Neural crest cell (in vitro differentiated cells): ENCODE results near the gene DAAM2. TPM values are rescaled to one million over a fixed set of nuclear protein-coding genes. Genes with fewer than 3 reads are reported as not detected.

ENCODE experiments used
- DNase-seq: peaks from one replicate; pipeline ENCODE4 v3.0.0; 2021; ENCODE audit warnings: low read depth, mixed read lengths, low spot score
- H3K27ac Mint-ChIP-seq: one replicate; pipeline ENCODE4 v1.8.0; 2021; ENCODE audit warnings: mild to moderate bottlenecking, mixed read lengths; ENCODE audit not compliant: unreplicated experiment
- H3K27me3 Mint-ChIP-seq: 2 replicates; pipeline ENCODE4 v1.8.0; 2021; ENCODE audit warnings: low read depth, mild to moderate bottlenecking, mixed read lengths
- H3K36me3 Mint-ChIP-seq: 2 replicates; pipeline ENCODE4 v1.8.0; 2021; ENCODE audit warnings: low read depth, mild to moderate bottlenecking, mixed read lengths
- H3K4me1 Mint-ChIP-seq: 2 replicates; pipeline ENCODE4 v1.8.0; 2021; ENCODE audit warnings: mixed read lengths
- H3K4me3 Mint-ChIP-seq: one replicate; pipeline ENCODE4 v1.8.0; 2021; ENCODE audit warnings: mild to moderate bottlenecking, mixed read lengths
- H3K9me3 Mint-ChIP-seq: 2 replicates; pipeline ENCODE4 v1.8.0; 2021; ENCODE audit warnings: mixed read lengths
- total RNA-seq: library from RNA; stranded (reverse); gene quantifications from 2 replicates; pipeline ENCODE4 v1.2.1, GENCODE V29; 2021
- TF ChIP-seq, protein P1 (sequence below): fragments of 200-600 bp; sonication (generic); conservative IDR thresholded peaks from 2 replicates; pipeline ENCODE4 v1.5.0; 2021; ENCODE audit warnings: antibody characterized with exemption, mild to moderate bottlenecking

The DAAM2 gene
- total RNA-seq, 1 donor from 2014 or later, result 17.6 TPM

- Mint-ChIP-seq H3K4me3 (no peak overlapping the region), H3K9me3 (peaks cover 2% of the 10 kb centered on the region), H3K27ac (peak overlapping the region; percentile 12), H3K36me3 (peaks cover 2% of the 10 kb centered on the region), H3K27me3 (no peaks in the 10 kb centered on the region), H3K4me1 (peaks cover 21% of the 10 kb centered on the region)
- TF ChIP-seq, protein P1, sequence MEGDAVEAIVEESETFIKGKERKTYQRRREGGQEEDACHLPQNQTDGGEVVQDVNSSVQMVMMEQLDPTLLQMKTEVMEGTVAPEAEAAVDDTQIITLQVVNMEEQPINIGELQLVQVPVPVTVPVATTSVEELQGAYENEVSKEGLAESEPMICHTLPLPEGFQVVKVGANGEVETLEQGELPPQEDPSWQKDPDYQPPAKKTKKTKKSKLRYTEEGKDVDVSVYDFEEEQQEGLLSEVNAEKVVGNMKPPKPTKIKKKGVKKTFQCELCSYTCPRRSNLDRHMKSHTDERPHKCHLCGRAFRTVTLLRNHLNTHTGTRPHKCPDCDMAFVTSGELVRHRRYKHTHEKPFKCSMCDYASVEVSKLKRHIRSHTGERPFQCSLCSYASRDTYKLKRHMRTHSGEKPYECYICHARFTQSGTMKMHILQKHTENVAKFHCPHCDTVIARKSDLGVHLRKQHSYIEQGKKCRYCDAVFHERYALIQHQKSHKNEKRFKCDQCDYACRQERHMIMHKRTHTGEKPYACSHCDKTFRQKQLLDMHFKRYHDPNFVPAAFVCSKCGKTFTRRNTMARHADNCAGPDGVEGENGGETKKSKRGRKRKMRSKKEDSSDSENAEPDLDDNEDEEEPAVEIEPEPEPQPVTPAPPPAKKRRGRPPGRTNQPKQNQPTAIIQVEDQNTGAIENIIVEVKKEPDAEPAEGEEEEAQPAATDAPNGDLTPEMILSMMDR, result no peak
- DNase-seq, result no peak
These were observed 23.2 kb upstream of the DAAM2 start for GRCh38 chr6:39769012-39769411.

- Mint-ChIP-seq H3K9me3 (peaks cover 2% of the 10 kb centered on the region), H3K4me1 (peaks cover 15% of the 10 kb centered on the region), H3K27ac (no peak overlapping the region), H3K36me3 (peaks cover 2% of the 10 kb centered on the region), H3K4me3 (no peak overlapping the region), H3K27me3 (no peaks in the 10 kb centered on the region)
- TF ChIP-seq, protein P1, result no peak
- no peak for DNase-seq
These were observed 21.7 kb upstream of the DAAM2 start for GRCh38 chr6:39770446-39770845.

- no peaks in the 10 kb centered on the region for H3K9me3 Mint-ChIP-seq
- no peak overlapping the region for H3K27ac Mint-ChIP-seq
- peaks cover 2% of the 10 kb centered on the region for H3K36me3 Mint-ChIP-seq
- DNase-seq, result no peak
- H3K4me1 Mint-ChIP-seq, result peaks cover 19% of the 10 kb centered on the region
- H3K4me3 Mint-ChIP-seq, result no peak overlapping the region
- TF ChIP-seq, protein P1, result no peak
- H3K27me3 Mint-ChIP-seq, result no peaks in the 10 kb centered on the region
These were observed 19.5 kb upstream of the DAAM2 start for GRCh38 chr6:39772559-39773273.

- H3K4me3 Mint-ChIP-seq, result no peak overlapping the region
- H3K36me3 Mint-ChIP-seq, result no peaks in the 10 kb centered on the region
- H3K27ac Mint-ChIP-seq, result no peak overlapping the region
- H3K9me3 Mint-ChIP-seq, result no peaks in the 10 kb centered on the region
- TF ChIP-seq, protein P1, result no peak
- H3K4me1 Mint-ChIP-seq, result peaks cover 29% of the 10 kb centered on the region
- H3K27me3 Mint-ChIP-seq, result no peaks in the 10 kb centered on the region
- no peak for DNase-seq
These were observed 18.4 kb upstream of the DAAM2 start for GRCh38 chr6:39773782-39774181.

DNA sequence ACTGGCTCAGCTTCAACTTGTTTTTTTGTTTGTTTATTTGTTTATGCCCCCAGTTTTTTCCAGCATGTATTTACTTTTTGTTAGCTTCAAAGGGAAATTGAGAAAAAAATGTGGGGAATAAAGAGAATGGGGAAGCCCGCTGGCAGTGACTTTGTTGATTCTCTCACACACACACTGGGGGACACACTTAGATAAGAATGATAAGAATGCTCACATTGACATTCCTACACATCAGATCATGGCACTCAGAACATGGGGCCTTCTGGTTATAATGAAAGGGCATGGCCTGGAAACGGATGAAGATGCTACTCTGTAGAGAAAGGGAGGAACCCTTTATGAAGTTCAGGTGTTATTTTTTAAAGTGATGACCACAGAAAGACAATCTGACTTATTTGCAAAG, 15.6 kb upstream of the DAAM2 start:
- Mint-ChIP-seq H3K27ac (no peak overlapping the region), H3K4me3 (no peak overlapping the region), H3K4me1 (peaks cover 29% of the 10 kb centered on the region), H3K27me3 (no peaks in the 10 kb centered on the region), H3K9me3 (peaks cover 3% of the 10 kb centered on the region), H3K36me3 (no peaks in the 10 kb centered on the region)
- no peak for DNase-seq
- TF ChIP-seq, protein P1, result no peak
